Fibroblast of gingiva (primary cell): ENCODE results near the gene LDLR.
"Not testable (repeated sequence)": the region's sequence is repeated elsewhere in the genome, so short reads cannot be mapped to it uniquely, and the experiment has no call there.

Experiments
- DNase-seq: peaks from one replicate; pipeline ENCODE4 v3.0.0-alpha.2; 2011; ENCODE audit warnings: low read depth

The LDLR gene

DNA sequence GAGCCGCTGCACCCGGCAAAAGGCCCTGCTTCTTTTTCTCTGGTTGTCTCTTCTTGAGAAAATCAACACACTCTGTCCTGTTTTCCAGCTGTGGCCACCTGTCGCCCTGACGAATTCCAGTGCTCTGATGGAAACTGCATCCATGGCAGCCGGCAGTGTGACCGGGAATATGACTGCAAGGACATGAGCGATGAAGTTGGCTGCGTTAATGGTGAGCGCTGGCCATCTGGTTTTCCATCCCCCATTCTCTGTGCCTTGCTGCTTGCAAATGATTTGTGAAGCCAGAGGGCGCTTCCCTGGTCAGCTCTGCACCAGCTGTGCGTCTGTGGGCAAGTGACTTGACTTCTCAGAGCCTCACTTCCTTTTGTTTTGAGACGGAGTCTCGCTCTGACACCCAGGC, 17.2 kb downstream of the LDLR start:
- DNase-seq: no peak

DNA sequence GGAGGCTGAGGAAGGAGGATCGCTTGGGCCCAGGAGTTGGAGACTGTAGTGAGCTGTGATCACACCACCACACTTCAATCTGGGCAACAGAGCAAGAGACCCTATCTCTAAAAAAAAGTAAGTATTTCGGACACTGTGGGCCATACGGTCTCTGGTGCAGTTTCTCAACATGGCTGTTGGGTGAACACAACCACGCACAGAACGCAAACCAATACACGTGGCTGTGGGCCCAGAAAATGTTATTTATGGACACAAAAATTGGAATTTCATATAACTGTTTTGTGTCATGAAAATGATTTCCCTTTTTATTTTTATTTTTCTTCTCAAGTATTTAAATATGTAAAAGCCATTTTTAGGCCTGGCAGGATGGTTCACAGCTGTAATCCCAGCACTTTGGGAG, 19.5 kb downstream of the LDLR start:
- no peak for DNase-seq

DNA sequence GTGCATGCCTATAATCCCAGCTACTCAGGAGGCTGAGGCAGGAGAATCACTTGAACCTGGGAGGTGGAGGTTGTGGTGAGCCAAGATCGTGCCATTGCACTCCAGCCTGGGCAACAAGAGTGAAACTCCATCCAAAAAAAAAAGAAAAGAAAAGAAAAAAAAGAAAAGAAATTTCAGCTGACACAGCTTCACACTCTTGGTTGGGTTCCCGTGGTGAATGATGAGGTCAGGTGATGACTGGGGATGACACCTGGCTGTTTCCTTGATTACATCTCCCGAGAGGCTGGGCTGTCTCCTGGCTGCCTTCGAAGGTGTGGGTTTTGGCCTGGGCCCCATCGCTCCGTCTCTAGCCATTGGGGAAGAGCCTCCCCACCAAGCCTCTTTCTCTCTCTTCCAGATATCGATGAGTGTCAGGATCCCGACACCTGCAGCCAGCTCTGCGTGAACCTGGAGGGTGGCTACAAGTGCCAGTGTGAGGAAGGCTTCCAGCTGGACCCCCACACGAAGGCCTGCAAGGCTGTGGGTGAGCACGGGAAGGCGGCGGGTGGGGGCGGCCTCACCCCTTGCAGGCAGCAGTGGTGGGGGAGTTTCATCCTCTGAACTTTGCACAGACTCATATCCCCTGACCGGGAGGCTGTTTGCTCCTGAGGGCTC, 22.0 kb downstream of the LDLR start:
- no peak for DNase-seq

DNA sequence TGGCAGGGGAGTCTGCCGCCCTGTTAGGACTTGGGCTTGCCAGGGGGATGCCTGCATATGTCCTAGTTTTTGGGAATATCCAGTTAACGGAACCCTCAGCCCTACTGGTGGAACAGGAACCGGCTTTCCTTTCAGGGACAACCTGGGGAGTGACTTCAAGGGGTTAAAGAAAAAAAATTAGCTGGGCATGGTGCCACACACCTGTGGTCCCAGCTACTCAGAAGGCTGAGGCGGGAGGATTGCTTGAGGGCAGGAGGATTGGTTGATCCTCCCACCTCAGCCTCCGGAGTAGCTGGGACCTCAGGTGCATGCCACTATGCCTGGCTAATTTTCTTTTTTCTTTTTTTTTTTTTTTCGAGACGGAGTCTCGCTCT, 22.5 kb downstream of the LDLR start:
- no peak for DNase-seq

DNA sequence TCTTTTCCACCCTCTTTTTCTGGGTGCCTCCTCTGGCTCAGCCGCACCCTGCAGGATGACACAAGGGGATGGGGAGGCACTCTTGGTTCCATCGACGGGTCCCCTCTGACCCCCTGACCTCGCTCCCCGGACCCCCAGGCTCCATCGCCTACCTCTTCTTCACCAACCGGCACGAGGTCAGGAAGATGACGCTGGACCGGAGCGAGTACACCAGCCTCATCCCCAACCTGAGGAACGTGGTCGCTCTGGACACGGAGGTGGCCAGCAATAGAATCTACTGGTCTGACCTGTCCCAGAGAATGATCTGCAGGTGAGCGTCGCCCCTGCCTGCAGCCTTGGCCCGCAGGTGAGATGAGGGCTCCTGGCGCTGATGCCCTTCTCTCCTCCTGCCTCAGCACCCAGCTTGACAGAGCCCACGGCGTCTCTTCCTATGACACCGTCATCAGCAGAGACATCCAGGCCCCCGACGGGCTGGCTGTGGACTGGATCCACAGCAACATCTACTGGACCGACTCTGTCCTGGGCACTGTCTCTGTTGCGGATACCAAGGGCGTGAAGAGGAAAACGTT, 24.0 kb downstream of the LDLR start:
- no peak for DNase-seq

DNA sequence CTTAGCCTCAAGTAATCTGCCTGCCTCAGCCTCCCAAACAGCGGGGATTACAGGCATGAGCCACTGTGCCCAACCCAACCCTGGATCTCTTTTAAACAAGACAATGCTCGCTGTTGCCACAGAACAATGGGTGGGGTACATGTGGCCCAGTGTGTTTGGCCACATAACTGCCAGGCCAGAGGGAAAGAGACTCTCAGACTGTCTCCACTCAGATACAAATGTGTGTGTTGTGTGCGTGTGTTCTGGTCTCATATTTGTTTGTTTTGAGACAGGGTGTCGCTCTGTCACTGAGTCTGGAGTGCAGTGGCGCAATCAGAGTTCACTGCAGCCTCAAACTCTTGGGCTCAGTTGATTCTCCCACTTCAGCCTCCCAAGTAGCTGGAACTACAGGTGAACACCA, 25.8 kb downstream of the LDLR start:
- no peak for DNase-seq

DNA sequence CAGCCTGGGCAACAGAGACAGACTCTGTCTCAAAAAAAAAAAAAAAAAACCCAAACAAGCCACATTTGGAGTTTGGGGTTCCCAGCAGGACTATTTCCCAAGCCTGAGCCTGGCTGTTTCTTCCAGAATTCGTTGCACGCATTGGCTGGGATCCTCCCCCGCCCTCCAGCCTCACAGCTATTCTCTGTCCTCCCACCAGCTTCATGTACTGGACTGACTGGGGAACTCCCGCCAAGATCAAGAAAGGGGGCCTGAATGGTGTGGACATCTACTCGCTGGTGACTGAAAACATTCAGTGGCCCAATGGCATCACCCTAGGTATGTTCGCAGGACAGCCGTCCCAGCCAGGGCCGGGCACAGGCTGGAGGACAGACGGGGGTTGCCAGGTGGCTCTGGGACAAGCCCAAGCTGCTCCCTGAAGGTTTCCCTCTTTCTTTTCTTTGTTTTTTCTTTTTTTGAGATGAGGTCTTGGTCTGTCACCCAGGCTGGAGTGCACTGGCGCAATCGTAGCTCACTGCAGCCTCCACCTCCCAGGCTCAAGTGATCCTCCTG, 26.7 kb downstream of the LDLR start:
- DNase-seq: no peak

DNA sequence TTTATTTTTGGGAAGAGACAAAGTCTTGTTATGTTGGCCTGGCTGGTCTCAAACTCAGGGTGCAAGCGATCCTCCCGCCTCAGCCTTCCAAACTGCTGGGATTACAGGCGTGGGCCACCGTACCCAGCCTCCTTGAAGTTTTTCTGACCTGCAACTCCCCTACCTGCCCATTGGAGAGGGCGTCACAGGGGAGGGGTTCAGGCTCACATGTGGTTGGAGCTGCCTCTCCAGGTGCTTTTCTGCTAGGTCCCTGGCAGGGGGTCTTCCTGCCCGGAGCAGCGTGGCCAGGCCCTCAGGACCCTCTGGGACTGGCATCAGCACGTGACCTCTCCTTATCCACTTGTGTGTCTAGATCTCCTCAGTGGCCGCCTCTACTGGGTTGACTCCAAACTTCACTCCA, 27.2 kb downstream of the LDLR start:
- no peak for DNase-seq

DNA sequence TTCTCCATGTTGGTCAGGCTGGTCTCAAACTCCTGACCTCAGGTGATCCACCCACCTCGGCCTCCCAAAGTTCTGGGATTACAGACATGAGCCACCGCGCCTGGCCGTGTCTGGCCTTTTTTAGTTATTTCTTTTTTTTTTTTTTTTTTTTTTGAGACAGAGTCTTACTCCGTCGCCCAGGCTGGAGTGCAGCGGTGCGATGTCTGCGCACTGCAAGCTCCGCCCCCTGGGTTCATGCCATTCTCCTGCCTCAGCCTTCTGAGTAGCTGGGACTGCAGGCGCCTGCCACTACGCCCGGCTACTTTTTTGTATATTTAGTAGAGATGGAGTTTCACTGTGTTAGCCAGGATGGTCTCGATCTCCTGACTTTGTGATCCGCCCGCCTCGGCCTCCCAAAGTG, 32.7 kb downstream of the LDLR start:
- not testable (repeated sequence) for DNase-seq

DNA sequence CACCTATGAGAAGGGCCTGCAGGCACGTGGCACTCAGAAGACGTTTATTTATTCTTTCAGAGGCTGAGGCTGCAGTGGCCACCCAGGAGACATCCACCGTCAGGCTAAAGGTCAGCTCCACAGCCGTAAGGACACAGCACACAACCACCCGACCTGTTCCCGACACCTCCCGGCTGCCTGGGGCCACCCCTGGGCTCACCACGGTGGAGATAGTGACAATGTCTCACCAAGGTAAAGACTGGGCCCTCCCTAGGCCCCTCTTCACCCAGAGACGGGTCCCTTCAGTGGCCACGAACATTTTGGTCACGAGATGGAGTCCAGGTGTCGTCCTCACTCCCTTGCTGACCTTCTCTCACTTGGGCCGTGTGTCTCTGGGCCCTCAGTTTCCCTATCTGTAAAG, 33.9 kb downstream of the LDLR start:
- DNase-seq: no peak

DNA sequence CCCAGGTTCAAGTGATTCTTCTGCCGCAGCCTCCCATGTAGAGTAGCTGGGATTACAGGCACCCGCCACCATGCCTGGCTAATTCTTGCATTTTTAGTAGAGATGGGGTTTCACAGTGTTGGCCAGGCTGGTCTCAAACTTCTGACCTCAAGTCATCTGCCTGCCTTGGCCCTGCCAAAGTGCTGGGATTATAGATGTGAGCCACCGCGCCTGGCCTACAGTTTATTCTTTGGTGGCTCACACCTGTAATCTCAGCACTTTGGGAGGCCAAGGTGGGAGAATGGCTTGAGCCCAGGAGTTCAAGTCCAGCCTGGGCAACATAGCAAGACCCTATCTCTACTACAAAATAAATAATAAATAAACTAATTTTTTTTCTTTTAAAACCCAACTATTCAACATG, 34.9 kb downstream of the LDLR start:
- not testable (repeated sequence) for DNase-seq

DNA sequence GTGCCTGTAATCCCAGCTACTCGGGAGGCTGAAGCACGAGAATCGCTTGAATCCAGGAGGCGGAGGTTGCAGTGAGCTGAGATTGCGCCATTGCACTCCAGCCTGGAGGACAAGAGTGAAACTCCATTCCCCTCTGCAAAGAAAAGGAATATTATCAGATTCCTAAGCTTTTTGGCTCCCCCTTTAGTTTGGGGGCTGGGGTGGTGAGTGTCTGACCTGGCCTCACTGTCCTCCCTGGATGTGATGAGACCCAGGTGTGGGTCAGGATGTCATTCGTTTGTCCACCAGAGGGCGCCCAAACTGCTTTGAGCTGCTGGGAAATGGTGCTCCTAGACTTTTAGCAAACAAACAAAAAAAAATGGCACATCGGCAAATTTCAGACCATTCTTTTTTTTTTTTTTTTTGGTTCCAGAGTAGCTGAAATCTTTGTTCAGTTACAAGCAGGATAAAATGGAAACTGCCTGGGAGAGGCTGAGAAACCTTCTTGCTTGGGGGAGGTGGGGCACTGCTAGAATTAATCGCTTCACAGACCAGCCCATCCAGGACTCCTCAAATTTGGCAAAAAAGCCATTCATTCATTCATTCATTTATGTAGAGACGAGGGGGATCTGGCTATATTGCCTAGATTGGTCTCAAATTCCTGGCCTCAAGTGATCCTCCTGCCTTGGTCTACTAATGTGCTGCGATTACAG, 36.9 kb downstream of the LDLR start:
- DNase-seq: peak; percentile 66

DNA sequence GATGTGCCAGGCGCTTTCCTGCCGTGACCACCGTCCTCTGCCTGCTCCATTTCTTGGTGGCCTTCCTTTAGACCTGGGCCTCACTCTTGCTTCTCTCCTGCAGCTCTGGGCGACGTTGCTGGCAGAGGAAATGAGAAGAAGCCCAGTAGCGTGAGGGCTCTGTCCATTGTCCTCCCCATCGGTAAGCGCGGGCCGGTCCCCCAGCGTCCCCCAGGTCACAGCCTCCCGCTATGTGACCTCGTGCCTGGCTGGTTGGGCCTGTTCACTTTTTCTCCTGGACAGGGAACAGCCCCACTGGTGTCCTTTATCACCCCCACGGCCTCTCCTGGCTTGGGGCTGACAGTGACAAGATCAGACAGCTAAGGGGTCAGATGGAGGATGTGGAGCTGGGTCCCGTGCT, 38.6 kb downstream of the LDLR start:
- no peak for DNase-seq

DNA sequence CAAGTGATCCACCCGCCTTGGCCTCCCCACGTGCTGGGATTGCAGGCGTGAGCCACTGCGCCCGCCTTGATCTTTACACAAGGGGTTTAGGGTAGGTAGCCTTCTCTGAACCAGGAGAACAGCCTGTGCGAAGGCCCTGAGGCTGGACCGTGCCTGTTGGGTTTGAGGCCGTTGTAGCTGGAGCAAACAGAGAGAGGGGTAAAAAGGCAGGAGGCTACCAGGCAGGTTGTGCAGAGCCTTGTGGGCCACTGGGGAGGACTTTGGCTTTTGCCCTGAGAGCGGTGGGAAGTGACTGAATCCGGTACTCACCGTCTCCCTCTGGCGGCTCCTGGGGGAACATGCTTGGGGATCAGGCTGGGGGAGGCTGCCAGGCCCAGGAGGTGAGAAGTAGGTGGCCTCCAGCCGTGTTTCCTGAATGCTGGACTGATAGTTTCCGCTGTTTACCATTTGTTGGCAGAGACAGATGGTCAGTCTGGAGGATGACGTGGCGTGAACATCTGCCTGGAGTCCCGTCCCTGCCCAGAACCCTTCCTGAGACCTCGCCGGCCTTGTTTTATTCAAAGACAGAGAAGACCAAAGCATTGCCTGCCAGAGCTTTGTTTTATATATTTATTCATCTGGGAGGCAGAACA, 41.7 kb downstream of the LDLR start:
- DNase-seq: peak; percentile 53

DNA sequence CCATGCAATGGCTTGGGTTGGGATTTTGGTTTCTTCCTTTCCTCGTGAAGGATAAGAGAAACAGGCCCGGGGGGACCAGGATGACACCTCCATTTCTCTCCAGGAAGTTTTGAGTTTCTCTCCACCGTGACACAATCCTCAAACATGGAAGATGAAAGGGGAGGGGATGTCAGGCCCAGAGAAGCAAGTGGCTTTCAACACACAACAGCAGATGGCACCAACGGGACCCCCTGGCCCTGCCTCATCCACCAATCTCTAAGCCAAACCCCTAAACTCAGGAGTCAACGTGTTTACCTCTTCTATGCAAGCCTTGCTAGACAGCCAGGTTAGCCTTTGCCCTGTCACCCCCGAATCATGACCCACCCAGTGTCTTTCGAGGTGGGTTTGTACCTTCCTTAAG, 42.2 kb downstream of the LDLR start:
- no peak for DNase-seq

DNA sequence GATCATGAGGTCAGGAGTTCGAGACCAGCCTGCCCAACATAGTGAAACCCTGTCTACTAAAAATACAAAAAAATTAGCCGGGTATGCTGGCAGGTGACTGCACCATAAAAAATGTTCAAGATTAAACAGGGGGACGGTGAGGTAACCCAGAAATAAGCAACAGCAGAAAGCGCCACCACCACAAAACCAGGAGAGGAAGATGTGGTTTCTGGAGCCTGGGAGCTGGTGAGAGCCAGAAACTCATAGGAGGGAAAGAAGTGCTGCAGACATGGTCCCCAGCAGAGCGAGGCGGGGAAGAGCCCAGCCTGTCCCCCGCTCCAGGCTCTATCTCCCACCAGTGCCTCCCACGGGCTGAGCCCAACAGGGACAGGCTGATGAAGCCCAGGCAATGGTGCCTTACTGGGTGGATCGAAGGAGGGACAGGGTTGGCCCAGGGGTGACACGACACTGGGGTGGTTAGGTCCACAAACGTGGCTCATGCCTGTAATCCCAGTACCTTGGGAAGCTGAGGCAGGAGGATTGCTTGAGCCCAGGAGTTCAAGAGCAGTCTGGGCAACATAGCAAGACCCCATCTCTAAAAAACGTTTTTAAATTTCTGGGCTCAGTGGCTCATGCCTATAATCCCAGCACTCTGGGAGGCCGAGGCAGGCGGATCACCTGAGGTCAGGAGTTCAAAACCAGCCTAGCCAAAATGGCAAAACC, 47.3 kb downstream of the LDLR start:
- DNase-seq: no peak

DNA sequence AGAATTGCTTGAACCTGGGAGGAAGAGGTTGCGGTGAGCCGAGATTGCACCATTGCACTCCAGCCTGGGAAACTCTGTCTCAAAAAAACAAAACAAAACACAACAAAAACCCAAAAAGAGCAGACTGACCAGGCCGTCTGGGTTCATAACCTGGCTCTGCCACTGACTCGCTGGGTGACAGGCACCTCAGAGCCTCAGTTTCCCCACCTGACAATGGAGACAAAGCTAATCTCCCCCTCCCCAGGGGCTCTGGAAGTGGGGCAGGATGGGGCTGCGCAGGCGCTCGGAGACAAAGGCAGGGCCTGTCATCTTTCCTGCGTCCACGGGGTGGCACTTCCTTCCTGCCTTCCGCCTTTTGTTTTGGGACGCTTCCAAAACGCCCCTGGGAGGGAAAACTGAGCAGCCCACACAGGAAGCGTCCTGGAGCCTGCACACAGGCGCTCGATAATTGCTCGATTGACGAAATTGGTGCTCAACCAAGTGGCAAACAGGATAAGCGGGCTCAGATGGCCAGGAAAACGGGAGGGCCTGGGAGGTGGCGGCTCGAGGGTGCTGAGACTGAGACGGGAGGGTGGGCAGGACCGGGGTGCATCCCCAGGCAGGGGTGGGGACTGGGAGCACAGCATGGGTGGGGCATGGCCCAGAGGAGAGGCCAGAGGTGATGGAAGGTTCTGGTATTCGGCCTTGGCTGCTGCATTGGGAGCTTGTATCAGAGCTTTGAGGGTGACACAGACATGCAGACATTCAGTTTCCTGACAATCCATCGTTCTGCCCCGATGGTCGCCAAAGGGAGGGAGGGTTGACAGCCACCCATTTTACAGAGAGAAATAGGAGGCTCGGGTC, 48.5 kb downstream of the LDLR start:
- DNase-seq: peak; percentile 95

DNA sequence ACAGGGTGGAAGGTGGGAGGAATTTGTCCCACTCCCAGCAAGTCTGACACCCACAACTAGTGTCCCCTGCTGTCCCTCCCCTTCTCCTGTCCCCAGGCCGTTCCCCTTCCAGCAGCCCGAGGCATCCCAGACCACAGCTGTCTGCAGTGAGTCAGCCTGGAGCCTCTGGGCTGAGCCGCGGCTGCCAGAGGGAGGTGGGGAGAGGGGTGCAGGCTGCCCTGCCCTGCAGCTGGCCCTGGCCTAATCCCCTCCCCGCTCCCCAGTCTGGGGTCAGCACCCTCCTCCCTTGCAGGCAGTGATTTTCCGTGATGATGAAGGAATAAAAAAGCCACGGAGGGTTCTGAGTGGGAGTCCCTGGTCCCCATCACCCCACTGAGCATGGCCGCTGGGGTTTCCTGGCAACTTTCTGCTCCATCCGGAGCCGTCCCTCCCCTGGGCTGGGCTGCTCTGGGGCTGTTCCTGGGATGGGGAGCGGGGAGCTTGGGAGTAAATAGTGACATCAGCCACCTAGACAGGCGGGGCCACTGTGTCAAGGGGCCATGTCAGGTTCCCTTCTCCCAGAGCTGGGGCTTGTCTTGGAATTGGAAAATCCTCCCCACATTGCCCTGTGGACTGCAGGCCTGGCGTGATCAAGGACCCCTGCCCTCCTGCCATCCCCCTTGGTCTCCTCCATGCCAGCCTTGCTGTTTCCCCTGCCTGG, 49.5 kb downstream of the LDLR start:
- DNase-seq: peak; percentile 77

DNA sequence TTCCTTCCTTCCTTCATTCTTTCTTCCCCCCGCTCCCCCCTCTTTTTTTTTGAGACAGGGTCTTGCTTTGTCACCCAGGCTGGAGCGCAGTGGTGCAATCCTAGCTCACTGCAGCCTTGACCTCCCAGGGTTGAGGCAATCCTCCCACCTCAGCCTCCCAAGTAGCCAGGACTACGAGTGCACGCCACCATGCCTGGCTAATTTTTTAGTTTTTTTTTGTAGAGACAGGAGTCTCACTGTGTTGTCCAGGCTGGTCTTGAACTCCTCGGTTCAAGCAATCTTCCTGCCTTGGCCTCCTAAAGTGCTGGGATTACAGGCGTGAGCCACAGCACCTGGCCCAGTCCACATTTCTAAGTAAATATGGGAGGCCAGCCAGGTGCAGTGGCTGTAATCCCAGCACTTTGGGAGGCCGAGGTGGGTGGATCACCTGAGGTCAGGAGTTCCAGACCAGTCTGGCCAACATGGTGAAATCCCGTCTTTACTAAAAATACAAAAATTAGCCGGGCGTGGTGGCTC, 50.8 kb downstream of the LDLR start:
- DNase-seq: not testable (repeated sequence)

DNA sequence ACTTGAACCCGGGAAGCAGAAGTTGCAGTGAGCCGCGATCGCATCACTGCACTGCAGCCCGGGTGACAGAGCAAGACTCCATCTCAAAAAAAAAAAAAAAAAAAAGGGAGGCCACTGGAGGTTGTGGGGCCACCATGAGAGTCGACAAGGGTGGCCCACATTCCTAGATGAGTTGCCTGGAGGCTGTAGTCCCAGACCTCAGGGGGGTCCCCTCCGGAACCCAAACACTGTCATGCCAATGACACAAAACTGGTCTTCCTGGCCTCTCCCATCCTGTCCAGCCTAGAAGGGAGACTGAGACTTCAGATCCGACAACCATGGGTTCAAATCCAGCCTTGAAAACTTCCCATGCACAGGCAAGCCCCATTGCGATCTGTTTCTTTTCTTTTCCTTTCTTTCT, 51.6 kb downstream of the LDLR start:
- DNase-seq: no peak
